ENCODE data around the gene PLAC8. TPM values are rescaled to one million over a fixed set of nuclear protein-coding genes. Genes with fewer than 3 reads are reported as not detected.

The PLAC8 gene
- not detected in 2 replicates for total RNA-seq

GRCh38 chr4:83114576-83114975 lies at the start of gene PLAC8:
Gene PLAC8, minus strand, starts transcription at chr4:83114729. Its CDS starts 6,808 bp downstream, at chr4:83107921.

Other genes starting within 250 kb of the PLAC8 start
- gene SEC31A, start 223.6 kb downstream of the PLAC8 start, total RNA-seq, result 234 and 241 TPM in 2 replicates
- 1.8 and 4.4 TPM in 2 replicates for gene THAP9, start 214.0 kb downstream of the PLAC8 start, total RNA-seq
- gene LIN54, start 103.9 kb downstream of the PLAC8 start, total RNA-seq, result 4.2 and 7.0 TPM in 2 replicates
- 30.6 and 33.9 TPM in 2 replicates for gene COPS4, start 79.5 kb downstream of the PLAC8 start, total RNA-seq
- gene COQ2, start 170.1 kb upstream of the PLAC8 start, total RNA-seq, result 11.9 and 12.4 TPM in 2 replicates
- 4.1 and 4.5 TPM in 2 replicates for gene HPSE, start 220.1 kb upstream of the PLAC8 start, total RNA-seq